Measurements from ENCODE around the gene DENND1B. TPM values are rescaled to one million over a fixed set of nuclear protein-coding genes. Genes with fewer than 3 reads are reported as not detected.

Gene DENND1B
- total and polyA plus RNA-seq, 9 of the 15 experiments (the other 6 are each of a cell fraction or from before 2014, with no cell fraction given), result 2.1 to 12.1 (median 7.5) TPM

GRCh38 chr1:197781968-197782721 lies 6.9 kb upstream of the DENND1B start (continued):
- TF ChIP-seq SAFB (IDR thresholded peaks at IDR 0.05; ENCODE audit: borderline replicate concordance, low read depth, low read length) (no peak), CREB3 (tag; conservative IDR thresholded peaks at IDR 0.05; ENCODE audit: low read depth) (no peak), ZMIZ1 (IDR thresholded peaks at IDR 0.05; ENCODE audit: low read depth in 2 of 2, low read length in 2 of 2) (no peak), ZKSCAN8 (CRISPR knock-in tag; IDR thresholded peaks at IDR 0.05) (no peak), LARP7 (IDR thresholded peaks at IDR 0.05) (no peak), SIX5 (IDR thresholded peaks at IDR 0.05; ENCODE audit: borderline replicate concordance in 1 of 2, insufficient read depth in 1 of 2, low read depth in 1 of 2, low read length in 2 of 2) (no peak), PTBP1 (IDR thresholded peaks at IDR 0.05; ENCODE audit: low read depth, low read length) (no peak), FOXK1 (CRISPR knock-in tag; IDR thresholded peaks at IDR 0.05; ENCODE audit: borderline replicate concordance) (no peak), TFAP4 (CRISPR knock-in tag; IDR thresholded peaks at IDR 0.05; ENCODE audit: borderline replicate concordance) (no peak), ZNF140 (CRISPR knock-in tag; IDR thresholded peaks at IDR 0.05) (no peak), ZNF197 (CRISPR knock-in tag; IDR thresholded peaks at IDR 0.05; ENCODE audit: low read depth) (no peak), ZNF253 (CRISPR knock-in tag; conservative IDR thresholded peaks at IDR 0.05) (no peak)
- TF ChIP-seq, protein P1, sequence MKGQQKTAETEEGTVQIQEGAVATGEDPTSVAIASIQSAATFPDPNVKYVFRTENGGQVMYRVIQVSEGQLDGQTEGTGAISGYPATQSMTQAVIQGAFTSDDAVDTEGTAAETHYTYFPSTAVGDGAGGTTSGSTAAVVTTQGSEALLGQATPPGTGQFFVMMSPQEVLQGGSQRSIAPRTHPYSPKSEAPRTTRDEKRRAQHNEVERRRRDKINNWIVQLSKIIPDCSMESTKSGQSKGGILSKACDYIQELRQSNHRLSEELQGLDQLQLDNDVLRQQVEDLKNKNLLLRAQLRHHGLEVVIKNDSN (CRISPR knock-in tag; IDR thresholded peaks at IDR 0.05), result no peak
- TF ChIP-seq, protein P2, sequence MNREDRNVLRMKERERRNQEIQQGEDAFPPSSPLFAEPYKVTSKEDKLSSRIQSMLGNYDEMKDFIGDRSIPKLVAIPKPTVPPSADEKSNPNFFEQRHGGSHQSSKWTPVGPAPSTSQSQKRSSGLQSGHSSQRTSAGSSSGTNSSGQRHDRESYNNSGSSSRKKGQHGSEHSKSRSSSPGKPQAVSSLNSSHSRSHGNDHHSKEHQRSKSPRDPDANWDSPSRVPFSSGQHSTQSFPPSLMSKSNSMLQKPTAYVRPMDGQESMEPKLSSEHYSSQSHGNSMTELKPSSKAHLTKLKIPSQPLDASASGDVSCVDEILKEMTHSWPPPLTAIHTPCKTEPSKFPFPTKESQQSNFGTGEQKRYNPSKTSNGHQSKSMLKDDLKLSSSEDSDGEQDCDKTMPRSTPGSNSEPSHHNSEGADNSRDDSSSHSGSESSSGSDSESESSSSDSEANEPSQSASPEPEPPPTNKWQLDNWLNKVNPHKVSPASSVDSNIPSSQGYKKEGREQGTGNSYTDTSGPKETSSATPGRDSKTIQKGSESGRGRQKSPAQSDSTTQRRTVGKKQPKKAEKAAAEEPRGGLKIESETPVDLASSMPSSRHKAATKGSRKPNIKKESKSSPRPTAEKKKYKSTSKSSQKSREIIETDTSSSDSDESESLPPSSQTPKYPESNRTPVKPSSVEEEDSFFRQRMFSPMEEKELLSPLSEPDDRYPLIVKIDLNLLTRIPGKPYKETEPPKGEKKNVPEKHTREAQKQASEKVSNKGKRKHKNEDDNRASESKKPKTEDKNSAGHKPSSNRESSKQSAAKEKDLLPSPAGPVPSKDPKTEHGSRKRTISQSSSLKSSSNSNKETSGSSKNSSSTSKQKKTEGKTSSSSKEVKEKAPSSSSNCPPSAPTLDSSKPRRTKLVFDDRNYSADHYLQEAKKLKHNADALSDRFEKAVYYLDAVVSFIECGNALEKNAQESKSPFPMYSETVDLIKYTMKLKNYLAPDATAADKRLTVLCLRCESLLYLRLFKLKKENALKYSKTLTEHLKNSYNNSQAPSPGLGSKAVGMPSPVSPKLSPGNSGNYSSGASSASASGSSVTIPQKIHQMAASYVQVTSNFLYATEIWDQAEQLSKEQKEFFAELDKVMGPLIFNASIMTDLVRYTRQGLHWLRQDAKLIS (CRISPR knock-in tag; IDR thresholded peaks at IDR 0.05), result no peak
- TF ChIP-seq, protein P3, sequence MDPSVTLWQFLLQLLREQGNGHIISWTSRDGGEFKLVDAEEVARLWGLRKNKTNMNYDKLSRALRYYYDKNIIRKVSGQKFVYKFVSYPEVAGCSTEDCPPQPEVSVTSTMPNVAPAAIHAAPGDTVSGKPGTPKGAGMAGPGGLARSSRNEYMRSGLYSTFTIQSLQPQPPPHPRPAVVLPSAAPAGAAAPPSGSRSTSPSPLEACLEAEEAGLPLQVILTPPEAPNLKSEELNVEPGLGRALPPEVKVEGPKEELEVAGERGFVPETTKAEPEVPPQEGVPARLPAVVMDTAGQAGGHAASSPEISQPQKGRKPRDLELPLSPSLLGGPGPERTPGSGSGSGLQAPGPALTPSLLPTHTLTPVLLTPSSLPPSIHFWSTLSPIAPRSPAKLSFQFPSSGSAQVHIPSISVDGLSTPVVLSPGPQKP (CRISPR knock-in tag; IDR thresholded peaks at IDR 0.05), result no peak
